Esophagus squamous epithelium (tissue), 5 donors: Measurements from ENCODE around the gene SPOCK1. TPM values are rescaled to one million over a fixed set of nuclear protein-coding genes. Genes with fewer than 3 reads are reported as not detected.

Experiments
- DNase-seq: peaks from one replicate; lab custom pipeline; 2025; lab: John Stamatoyannopoulos, UW
- H3K27ac ChIP-seq, 4 donors: fragments of 200-600 bp; sonication (generic); one replicate each; pipeline ENCODE4 v1.5.1; 2016 to 2019; ENCODE audit warnings: mild to moderate bottlenecking in 1 of 4
- H3K27me3 ChIP-seq, 4 donors: fragments of 200-600 bp; sonication (generic); 1 replicate in 3 of 4; 2 replicates in 1 of 4; pipeline versions ENCODE4 v1.5.1 to v1.6.0; 2017 to 2021; ENCODE audit warnings: antibody characterized with exemption in 1 of 4
- H3K36me3 ChIP-seq, 3 donors: fragments of 200-600 bp; sonication (generic); one replicate each; pipeline ENCODE4 v1.5.1; 2016 to 2019
- H3K4me1 ChIP-seq, 3 donors: fragments of 200-600 bp; sonication (generic); one replicate each; pipeline ENCODE4 v1.5.1; 2017 to 2019
- H3K4me3 ChIP-seq, 4 donors: fragments of 200-600 bp; sonication (generic); 1 replicate in 3 of 4; 2 replicates in 1 of 4; pipeline ENCODE4 v1.5.1; 2016 to 2019; ENCODE audit warnings: mild to moderate bottlenecking in 2 of 4, moderate library complexity in 1 of 4
- H3K9me3 ChIP-seq, 3 donors: fragments of 200-600 bp; sonication (generic); one replicate each; pipeline ENCODE4 v1.5.1; 2016 to 2019
- POLR2A ChIP-seq, 4 donors: fragments of 450-650 bp; IDR thresholded peaks; one replicate each; pipeline ENCODE4 v1.6.1; 2017; ENCODE audit warnings: antibody characterized with exemption in 4 of 4, mild to moderate bottlenecking in 4 of 4, moderate library complexity in 3 of 4
- WGBS, 2 donors: methylation state at CpG; one replicate each; pipeline ENCODE4 v1.1.5; 2018; 5-methylcytosine and 5-hydroxymethylcytosine counted together
- intact Hi-C: fragments of 100-400 bp; cut with DNase I; formaldehyde crosslinking; loops from one replicate; pipeline ENCODE4 v1.15.0; 2022
- total RNA-seq, 4 donors: library from RNA; depleted of rRNA; stranded (reverse); fragments of >200 nt; gene quantifications; one replicate each; pipeline ENCODE4 v1.1.0, GENCODE V29; 2016
- TF ChIP-seq, protein P1 (sequence below), 6 experiments: fragments of 450-650 bp in 4 of 6; fragments of 200-600 bp in 2 of 6; sonication (generic) in 2 of 6; IDR thresholded peaks; one replicate each; pipeline ENCODE4 v1.5.1; 2016 to 2019; ENCODE audit warnings: antibody characterized with exemption in 6 of 6, mild to moderate bottlenecking in 4 of 6, moderate library complexity in 4 of 6
- donor health status: DM: yes; HTN: yes; CAD: no.

The SPOCK1 gene
- total RNA-seq, 4 donors from 2014 or later: 0.99 to 21.9 (median 8.1) TPM

DNA sequence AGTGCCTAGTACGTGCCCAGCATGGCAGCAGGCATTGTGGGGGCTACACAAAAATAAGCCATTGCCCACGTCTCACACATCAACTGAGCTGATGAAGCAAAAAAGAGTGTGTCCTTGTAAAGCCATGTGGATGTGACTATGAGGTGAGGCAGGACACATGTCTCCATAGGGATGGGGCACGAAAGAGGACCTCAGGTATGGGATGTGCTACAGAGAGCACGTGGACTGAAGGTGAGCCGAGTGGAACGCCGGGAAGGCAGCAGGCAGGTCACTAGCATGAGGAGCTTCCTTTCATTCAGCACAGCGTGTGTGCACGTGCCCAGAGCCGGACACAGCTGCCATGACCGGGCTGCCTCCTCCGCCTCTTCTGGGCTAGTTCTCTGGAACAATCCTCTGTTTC, 429.8 kb downstream of the SPOCK1 start:
- H3K27ac ChIP-seq: no peak overlapping the region
- H3K36me3 ChIP-seq: no peaks in the 10 kb centered on the region
- no peak overlapping the region for H3K4me3 ChIP-seq
- DNase-seq: no peak
- TF ChIP-seq, protein P1, sequence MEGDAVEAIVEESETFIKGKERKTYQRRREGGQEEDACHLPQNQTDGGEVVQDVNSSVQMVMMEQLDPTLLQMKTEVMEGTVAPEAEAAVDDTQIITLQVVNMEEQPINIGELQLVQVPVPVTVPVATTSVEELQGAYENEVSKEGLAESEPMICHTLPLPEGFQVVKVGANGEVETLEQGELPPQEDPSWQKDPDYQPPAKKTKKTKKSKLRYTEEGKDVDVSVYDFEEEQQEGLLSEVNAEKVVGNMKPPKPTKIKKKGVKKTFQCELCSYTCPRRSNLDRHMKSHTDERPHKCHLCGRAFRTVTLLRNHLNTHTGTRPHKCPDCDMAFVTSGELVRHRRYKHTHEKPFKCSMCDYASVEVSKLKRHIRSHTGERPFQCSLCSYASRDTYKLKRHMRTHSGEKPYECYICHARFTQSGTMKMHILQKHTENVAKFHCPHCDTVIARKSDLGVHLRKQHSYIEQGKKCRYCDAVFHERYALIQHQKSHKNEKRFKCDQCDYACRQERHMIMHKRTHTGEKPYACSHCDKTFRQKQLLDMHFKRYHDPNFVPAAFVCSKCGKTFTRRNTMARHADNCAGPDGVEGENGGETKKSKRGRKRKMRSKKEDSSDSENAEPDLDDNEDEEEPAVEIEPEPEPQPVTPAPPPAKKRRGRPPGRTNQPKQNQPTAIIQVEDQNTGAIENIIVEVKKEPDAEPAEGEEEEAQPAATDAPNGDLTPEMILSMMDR (IDR thresholded peaks at IDR 0.05): no peak
- TF ChIP-seq POLR2A (IDR thresholded peaks at IDR 0.05): no peak
- intact Hi-C loops: no loop called here
- 83 to 86% methylated on average over 11 to 12 of the region's 12 CpGs for WGBS, 2 donors
- H3K9me3 ChIP-seq: no peaks in the 10 kb centered on the region
- H3K27me3 ChIP-seq: no peaks in the 10 kb centered on the region
- H3K4me1 ChIP-seq: peaks cover 0 to 24% (median 0%) of the 10 kb centered on the region in 3 donors

- Histone ChIP-seq H3K9me3 (no peaks in the 10 kb centered on the region), H3K4me3 (no peak overlapping the region), H3K27me3 (no peaks in the 10 kb centered on the region), H3K27ac (no peak overlapping the region), H3K4me1 (no peaks in the 10 kb centered on the region), H3K36me3 (no peaks in the 10 kb centered on the region)
- 45 to 66% methylated on average over 2 to 4 of the region's 4 CpGs for WGBS, 2 donors
- TF ChIP-seq, protein P1 (IDR thresholded peaks at IDR 0.05): no peak
- no peak for TF ChIP-seq POLR2A (IDR thresholded peaks at IDR 0.05)
- intact Hi-C loops: no loop called here
- no peak for DNase-seq
Observed at GRCh38 chr5:137061382-137061781, 437.7 kb downstream of the SPOCK1 start.

GRCh38 chr5:137058089-137058488, 441.0 kb downstream of the SPOCK1 start:
- H3K27ac ChIP-seq: no peak overlapping the region
- H3K27me3 ChIP-seq: no peaks in the 10 kb centered on the region
- no peaks in the 10 kb centered on the region for H3K9me3 ChIP-seq
- no peaks in the 10 kb centered on the region for H3K4me1 ChIP-seq
- no peaks in the 10 kb centered on the region for H3K36me3 ChIP-seq
- TF ChIP-seq, protein P1 (IDR thresholded peaks at IDR 0.05): no peak
- TF ChIP-seq POLR2A (IDR thresholded peaks at IDR 0.05): no peak
- H3K4me3 ChIP-seq: no peak overlapping the region
- no peak for DNase-seq
- intact Hi-C loops: no loop called here
- 83 to 89% methylated on average over 4 of the region's 4 CpGs for WGBS, 2 donors

- Histone ChIP-seq H3K27ac (no peak overlapping the region), H3K4me1 (no peaks in the 10 kb centered on the region), H3K36me3 (no peaks in the 10 kb centered on the region), H3K9me3 (no peaks in the 10 kb centered on the region), H3K27me3 (no peaks in the 10 kb centered on the region), H3K4me3 (no peak overlapping the region)
- intact Hi-C loops: no loop called here
- no peak for DNase-seq
- 90 to 94% methylated on average over 2 of the region's 2 CpGs for WGBS, 2 donors
- TF ChIP-seq POLR2A (IDR thresholded peaks at IDR 0.05): no peak
- TF ChIP-seq, protein P1 (IDR thresholded peaks at IDR 0.05): no peak
Observed at GRCh38 chr5:137056676-137057075, 442.4 kb downstream of the SPOCK1 start.

DNA sequence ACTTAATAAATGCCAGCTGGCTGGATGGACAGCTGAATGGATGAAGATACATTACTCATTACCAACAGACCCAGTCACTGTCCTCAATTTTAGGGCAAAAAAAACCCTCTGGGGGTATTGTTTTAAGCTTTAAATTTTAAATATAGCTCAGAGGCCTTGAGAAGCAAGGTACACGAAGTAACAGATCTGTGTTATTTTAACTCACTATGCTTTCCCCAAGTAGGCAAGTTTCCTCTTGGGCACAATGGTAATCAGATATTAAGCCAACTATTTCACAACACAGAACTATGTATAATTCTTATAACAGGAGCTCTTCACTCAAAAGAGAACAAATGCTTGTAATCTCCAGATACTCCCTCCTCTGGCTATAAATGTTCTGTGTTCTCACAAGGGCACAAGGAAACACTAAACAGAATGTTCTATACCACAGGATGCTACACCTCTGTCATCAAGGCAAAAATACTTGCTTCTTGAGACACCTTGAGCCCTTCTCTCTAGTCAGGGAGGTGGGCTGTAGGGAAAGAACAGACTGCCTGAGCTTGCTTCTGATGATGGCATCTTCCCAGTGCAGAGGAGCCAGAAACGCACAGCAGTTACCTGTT, 443.8 kb downstream of the SPOCK1 start:
- DNase-seq: no peak
- Histone ChIP-seq H3K4me1 (no peaks in the 10 kb centered on the region), H3K4me3 (no peak overlapping the region), H3K9me3 (no peaks in the 10 kb centered on the region), H3K36me3 (no peaks in the 10 kb centered on the region), H3K27me3 (no peaks in the 10 kb centered on the region), H3K27ac (no peak overlapping the region)
- intact Hi-C loops: no loop called here
- WGBS, 2 donors: 15 to 52% methylated on average over 2 of the region's 2 CpGs
- TF ChIP-seq POLR2A (IDR thresholded peaks at IDR 0.05): no peak
- TF ChIP-seq, protein P1 (IDR thresholded peaks at IDR 0.05): no peak
